Activated gamma-delta T cell treated with Interleukin-2 at 50 U/mL for 16 hours (primary cell): ENCODE data around the gene RPL27.

ENCODE experiments used
- DNase-seq: peaks from one replicate; pipeline ENCODE4 v3.0.0-alpha.2; 2020

Gene RPL27

DNA sequence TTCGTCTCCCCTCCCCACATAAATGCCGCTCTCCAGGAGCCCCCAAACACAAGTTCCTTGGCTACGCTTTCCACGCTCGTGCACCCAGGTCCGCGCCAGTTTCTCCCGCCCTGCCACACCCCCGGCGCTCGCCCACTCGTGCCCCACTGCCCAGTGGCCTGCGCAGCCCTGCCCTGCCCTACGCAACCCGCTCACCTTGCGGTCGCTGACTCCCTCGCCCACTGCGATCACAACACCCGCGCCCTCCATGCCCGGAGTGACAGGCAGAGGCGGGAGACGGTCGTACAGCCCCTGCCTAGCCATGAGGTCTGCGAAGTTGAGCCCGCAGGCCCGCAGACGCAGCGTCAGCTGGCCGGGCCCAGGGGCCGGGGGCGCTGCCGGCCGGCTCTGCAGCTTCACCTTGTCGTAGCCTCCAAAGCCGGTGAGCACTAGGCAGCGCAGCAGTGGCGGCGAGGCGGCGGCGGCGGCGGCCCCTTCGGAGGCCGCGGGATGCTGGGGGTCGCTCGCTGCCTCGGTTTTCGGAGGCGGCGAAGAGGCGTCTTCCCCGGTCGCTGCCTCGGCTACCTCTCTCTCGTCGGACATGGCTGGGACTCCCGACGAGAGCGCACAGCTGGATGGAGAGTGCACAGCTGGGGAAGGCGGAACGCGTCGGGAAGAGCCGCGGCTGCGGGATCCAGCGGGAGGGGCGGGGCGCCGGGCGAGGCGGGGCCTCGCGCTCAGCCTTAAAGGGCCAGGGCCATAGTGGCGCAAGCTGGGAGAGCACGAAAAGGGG, 23.7 kb downstream of the RPL27 start, which contains the start of gene VAT1:
Gene VAT1, minus strand, starts transcription at position 645 of the 772 bp plus-strand sequence. Its CDS starts 63 bp downstream, at position 582.
- peak; percentile 55 for DNase-seq

DNA sequence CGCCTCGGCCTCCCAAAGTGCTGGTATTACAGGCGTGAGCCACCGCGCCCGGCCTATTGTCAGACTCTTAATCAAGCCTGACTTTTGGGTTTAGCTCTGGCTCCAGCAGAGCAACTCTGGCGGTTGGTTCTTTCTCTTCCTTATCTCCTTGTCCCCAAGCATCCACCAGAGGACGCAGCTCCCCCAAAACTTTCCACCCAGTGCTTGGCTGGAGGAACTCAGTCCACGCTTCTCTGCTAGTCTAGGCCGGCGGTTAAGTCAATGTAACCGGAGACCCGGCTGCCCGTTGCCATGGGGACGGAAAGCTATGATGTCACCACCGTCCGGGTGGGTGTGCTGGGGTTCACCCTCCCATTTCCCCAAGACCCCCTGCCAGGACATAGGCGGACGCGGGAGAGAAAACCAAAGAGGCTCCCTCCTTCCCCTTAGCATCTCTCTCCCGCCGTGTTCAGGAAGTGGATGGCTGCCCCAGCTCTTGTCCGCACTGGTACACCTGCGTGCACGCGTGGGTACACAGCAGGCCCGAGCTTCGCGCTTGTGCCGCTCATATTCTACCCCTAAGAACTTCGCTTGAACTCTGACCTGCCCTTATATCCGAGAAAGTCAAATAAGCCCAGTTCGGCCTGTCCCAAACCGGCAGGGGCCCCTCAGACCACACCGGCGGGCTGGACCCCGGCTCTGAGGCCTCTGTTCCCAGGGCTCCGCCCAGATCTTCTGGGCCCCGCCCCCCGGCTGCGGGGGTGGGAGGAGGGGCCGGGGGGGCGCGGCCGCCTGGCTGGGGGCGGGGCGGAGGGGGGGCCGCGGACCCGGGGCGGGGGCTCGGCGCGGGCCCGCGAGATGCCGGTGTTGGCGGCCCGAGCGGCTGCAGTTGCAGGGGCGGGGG, 26.4 kb downstream of the RPL27 start, which contains the start of gene RND2:
Gene RND2, plus strand, starts transcription at position 825 of the 883 bp plus-strand sequence. CDS start 117 bp downstream, outside the sequence.
- DNase-seq, result peak; percentile 73

DNA sequence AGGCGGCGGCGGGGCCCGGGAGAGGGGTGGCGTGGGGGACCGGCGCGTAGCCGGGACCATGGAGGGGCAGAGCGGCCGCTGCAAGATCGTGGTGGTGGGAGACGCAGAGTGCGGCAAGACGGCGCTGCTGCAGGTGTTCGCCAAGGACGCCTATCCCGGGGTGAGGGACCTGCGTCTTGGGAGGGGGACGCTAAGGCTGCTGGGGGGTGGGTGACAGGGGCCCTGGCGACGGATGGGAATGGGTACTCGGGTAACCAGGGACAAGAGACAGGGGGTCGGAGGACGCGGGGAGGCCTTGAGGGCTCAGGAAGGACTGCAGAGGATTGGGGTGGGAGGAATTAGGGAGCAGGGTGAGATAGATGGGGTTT, 27.1 kb downstream of the RPL27 start:
- no peak for DNase-seq

DNA sequence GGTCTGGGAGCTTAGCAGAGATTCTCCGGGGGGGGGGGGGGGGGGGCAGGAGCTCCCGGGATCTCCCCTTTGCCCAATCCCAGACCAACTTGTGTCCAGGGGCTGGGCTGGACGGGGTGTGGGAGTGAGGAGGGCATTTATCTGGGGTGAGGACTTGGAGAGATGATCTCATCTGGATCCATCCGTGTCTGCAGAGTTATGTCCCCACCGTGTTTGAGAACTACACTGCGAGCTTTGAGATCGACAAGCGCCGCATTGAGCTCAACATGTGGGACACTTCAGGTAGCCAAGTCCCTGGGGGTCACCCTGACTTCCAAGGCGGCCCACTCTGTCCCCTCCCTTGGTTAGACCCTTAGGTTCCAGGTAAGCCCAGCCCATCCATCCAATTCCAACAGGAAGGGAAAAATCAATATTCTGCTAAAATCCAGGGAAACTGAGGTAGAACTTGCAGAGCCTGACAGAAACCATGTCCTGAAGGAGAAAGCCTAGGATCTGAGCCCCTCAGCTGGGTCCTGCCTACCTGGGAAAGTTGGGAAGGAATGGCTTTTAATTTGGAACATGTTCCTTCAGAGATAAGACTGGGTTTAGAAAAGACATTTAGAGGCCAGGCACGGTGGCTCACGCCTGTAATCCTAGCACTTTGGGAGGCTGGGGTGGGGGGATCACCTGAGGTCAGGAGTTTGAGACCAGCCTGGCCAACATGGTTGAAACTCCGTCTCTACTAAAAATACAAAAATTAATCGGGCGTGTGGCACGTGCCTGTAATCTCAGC, 27.7 kb downstream of the RPL27 start:
- DNase-seq, result no peak

DNA sequence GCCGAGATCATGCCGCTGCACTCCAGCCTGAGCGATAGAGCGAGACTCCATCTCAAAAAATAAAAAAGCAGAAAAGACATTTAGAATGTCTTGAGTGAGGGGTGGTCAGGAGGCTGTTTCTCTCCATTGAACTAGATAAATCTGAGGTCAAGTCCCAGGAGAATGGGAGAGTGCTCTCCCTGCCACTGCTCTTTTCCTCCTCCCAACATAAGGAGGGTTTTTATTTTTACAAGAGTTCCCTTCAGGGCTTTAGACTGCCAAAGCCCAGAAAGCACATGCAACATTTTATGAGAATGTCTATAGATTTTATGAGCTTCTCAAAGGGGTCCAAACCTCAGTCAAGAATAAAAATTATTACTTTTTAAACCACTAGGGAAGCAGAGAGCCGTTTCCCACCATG, 28.4 kb downstream of the RPL27 start:
- no peak for DNase-seq

DNA sequence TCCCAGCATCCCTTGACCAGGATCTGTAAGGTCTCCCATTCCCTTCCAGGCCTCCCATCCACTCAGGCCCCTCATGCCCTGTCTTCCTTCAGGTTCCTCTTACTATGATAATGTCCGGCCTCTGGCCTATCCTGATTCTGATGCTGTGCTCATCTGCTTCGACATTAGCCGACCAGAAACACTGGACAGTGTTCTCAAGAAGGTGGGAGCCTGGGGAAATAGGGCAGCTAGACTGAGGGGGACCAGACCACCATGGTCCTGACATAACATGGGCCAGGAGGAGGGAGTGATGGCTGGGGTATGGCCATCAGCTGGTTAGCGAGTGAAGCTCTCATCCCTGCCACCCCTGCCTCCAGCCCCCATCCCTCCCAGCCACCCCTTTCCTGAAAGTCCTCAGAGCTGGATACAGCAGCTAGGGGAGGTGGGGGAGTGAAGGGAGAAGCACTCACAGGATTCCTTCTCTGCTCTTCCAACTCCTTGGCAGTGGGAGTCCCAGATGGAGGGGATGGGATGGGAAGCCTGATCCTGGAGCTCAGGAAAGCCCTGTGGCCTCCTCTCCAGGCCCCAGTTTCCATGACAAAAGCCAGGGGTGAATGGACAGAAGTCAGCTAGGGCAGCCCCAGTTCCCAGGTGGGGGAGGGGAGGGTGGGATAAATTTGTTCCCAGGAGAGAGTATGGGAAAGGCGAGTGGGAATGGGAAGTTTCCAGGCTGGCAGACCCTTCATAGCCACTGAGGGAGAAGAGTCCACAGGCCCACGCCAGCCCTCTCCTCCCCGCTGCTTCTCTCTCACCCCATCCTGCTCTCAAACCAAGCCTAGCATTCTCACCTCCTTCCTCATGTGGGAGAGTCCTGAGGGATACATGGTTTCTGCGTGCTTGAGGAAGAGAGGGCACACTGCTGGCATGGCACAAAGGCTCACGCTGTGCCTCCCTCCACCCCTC, 29.1 kb downstream of the RPL27 start:
- no peak for DNase-seq

DNA sequence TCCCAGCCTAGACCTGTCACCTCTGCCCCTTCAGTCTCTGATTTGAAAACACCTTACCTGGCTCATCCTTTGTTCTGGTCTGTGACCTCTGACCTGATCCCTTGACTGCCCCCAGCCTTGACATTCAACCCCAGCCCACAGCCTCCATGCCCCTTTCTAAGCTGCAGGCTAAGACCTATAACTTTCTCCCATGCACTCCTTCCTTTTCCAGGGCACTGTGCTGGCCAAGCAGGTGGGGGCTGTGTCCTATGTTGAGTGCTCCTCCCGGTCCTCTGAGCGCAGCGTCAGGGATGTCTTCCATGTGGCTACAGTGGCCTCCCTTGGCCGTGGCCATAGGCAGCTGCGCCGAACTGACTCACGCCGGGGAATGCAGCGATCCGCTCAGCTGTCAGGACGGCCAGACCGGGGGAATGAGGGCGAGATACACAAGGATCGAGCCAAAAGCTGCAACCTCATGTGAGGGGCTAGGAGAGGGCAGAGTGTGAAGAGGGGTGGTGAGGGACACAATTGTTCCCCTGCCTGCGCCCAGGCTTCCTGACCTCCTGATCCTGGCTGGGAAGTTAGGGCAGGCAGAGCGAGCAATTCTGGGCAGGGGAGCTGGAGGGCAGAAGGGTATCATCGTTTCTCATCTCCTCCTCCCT, 30.1 kb downstream of the RPL27 start:
- DNase-seq, result no peak

DNA sequence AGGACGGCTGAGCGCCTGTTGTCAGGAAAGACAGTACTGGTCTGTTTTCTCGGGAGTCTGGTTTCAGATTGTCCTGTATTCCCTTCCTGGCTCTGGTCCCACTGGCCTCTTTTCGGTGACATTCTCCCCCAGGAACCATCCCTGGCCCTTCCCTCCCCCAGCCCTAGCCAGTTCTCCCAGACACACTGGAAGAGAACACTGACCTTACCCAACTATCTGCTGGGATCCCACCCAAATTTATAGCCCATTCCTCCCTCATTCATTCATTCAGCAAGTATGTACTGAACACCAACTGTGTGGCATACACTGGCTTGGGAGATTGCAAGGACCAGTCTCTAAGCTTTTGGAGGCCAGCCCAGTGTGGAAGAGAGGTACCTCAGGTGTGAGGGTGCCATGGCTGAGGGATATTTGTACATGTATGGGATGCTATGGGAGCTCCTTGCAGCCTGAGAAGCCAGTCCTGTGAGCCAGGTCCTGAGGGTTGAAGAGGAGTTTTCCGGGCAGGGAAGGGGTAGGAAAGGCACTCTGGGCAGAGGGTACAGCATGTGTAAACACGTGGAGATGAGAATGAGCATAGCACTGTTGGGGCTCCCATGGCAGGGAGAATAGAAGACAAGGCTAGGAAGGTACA, 32.0 kb downstream of the RPL27 start:
- DNase-seq, result no peak

DNA sequence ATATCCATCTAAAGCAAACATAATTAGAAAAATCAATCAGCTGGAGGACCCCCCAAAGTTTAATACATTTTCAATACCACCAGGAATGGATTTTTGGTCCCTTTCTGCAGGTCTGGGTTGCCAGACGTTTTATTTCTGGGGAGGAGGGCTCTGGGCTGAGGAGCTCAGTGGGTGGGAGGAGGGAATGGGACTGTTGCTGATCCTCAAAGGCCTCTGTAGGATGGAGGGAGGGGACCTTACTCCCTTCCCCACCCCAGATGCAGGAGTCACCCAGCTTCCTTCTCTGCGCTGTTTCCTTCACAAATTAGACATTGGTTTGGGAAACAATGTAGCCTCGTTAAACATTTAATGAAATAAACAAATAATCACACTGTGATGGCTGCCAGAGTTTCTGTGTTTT, 33.4 kb downstream of the RPL27 start:
- DNase-seq, result no peak

DNA sequence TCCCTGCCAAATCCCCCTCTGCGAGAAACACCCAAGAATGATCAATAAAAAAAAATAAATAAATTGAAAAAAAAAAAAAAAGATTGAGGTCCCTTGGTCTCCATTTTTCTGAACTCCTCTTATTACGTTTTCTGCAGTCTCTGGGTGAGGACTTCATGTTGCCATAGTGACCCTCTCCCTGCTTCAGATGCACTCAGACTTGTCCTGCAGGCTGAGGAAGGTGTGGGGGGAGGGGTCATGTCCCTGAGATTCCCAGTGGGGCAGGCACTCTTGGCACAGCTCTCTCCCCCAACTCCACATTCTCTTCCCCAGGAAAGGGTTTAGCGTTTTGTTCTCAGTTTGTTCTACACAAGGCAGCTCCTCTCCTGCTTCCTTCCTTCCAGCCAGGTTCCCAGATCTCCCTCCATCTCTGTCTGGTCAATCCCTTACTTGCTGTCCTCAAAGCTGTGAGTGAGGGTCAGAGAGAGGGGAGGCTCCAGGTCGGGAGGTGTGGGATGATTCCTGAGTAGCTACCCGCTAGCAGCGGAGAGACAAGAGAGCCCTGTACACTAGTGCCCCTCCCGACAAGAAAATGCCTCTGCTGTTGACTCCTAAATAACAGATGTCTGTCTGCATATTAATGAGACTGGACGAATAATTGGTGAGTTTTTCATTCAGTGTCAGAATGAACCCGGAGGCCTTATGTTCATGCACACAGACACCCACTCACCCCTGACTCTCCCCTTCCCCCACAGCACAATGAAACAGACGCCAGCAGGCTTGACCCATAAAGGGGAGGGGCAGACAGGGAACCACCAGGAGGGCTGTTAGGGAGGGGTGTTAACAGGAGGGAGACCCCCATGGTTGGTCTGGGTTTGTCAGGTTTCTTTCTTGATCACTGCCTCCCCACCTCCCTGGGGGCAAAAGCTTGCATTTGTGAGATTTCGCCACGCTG, 36.0 kb downstream of the RPL27 start:
- DNase-seq, result no peak

DNA sequence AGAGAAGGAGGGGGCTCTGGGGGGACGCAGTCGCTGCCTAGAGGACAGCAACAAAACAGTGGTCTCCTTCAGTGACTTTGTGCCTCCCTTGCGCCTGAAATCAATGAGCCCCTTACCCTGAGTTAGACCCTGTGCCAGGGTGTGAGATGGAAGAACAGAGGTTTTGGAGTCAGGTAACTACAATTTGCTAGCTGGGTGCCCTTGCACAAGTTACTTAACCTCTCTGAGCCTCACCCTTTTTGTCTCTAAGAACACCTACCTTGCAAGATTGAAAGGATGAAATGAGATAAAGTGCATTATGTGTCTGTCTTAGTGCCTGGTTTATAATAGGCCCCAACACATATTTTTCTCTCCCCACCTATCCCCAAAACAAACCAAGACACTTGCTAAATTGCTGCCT, 36.7 kb downstream of the RPL27 start:
- no peak for DNase-seq

DNA sequence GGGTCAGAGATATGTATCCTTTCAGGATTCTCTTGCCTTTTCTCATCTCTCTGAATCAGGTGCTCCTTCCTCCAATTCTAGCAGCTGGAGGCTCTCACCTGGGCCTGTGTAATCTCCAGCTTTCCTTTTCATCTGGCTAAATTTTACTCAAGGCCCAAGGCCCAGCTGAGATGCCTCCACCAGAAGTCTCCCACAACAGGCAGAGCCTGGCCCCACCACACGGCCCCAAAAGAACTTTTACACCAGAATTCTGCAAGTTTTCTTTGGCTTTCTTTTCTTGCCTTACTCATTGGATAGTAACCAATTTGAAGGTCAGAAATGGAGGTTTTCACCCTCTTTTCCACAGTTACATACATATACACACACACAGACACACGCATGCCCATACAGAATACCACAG, 41.4 kb downstream of the RPL27 start:
- no peak for DNase-seq

DNA sequence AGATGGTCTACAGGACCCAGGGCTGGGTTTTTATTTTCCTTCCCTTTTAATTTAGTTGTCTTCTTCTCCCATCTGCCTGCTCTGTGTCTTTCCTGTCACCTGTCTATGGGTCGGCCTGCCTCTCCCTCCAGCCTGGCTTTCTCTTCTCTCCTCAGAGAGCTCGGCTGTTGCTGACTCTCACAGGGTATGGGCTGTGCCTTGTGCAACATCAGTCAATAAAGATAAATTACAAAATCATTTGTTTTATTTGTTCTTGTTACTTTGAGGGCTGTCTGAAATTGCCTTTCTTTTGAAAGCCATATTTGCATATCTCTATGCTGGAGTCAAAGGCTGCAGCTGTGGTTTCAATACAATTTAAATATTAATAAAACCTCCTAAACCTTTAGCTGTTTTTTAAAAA, 42.4 kb downstream of the RPL27 start:
- DNase-seq, result no peak

DNA sequence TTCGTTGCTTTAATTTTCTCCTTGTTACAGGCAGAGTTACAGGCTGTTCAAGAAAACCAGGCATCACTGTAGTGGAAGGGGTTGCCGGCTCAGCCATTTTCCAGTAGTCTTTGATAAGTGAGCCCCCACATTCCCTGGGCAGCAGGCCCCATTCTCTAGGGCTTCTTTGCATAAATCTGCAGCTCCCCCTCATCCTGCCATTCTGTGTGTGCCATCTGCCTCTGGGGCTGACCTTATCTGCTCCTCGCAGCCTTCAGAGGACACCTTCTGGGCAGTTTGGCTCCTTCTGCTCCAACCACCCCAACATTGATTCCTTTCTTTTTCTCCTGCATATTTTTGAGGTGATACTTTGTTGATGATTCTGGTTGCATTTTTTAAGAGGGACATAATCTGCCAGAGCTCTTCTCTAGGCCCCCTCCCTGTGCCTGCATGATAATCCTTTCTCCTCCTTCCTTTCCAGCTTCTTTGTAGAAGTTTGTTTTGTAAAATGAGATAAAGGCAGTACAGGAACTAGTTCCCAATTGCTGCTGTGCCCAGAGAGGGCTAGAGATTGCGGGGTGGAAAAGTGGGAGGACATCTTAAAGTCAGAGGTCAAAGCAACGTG, 43.9 kb downstream of the RPL27 start:
- DNase-seq, result no peak

DNA sequence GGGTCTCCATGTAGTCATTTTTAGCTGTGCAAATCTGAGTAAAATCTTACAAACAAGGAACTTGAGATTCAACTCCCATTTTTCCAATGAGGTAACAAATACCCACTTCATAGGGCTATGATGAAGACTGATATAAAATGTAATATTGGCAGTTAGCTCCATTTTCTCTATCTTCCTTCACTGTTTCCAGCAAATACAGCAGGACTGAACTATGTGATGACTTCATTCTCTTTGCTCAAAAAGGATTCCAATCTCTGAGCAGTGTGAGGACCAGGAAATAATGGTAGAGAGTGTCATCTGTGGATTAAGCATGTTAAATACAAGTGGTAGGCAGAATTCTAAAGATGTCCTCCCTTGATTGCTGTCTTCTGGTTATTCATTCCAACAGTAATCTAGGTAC, 45.1 kb downstream of the RPL27 start:
- DNase-seq, result no peak

DNA sequence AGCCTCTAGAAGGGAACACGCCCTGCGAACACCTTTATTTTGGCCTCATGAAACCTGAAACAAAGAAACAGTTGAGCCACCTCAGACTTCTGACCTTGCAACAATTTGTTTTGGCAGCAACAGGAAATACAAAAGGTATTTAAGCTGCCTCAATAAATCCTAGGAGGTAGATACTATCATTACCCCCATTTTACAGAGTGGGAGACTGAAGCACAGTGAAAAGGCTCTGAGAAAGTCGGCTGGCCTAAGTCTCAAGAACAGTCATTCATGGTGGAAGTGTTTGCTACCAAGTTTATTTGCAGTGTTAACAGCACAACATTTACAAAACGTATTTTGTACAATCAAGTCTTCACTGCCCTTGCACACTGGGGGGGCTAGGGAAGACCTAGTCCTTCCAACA, 45.8 kb downstream of the RPL27 start:
- no peak for DNase-seq

DNA sequence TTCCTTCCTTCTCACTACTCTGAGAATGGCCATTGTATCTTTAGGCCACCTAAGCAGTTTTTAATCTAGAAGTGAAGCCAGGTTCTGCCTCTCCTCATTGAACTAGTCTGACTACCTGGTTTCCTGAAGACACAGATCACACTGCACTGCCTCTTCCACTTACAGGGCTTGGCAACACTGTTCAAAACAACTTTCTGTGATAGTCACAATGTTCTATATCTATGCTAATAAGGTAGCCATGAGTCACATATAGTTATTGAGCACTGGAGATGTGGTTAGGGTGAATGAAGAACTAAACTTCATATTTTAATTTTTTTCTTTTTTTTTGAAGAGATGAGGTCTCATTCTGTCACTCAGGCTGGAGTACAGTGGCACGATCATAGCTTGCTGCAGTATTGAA, 53.8 kb downstream of the RPL27 start:
- no peak for DNase-seq
